ENCODE measurements around the gene PCNT.

The PCNT gene

DNA sequence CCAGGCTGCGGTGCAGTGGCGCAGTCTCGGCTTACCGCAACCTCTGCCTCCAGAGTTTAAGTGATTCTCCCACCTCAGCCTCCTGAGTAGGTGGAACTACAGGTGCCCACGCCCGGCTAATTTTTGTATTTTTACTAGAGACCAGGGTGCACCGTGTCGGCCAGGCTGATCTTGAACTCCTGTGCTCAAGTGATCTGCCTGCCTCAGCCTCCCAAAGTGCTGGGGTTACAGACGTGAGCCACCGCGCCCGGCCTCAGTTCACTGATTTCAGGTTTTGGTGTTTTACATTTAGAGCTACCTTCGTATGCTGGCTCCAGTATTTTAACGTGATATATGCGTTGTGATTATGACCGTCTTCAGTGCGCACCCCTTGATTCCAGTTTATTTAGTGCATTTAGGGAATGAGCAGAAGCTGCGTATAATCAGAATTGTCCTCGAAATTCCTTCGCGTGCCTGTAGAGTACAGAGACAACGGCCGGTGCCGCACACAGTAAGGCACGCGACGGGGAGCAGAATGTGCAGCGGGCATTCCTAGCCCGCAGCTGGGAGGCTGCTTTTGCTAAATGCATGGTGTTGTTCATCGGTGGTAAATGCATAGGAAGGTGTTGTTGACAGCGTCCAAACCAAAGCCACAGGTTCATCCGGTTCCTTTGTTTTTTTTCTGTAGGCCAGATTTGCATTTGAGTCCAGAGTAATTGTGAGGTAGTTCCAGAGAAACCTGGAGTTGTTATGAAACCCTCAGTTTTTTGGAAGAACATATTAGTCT, 85.9 kb downstream of the PCNT start:
- no peak for DNase-seq (ENCODE audit: low read depth in 3 of 3)

DNA sequence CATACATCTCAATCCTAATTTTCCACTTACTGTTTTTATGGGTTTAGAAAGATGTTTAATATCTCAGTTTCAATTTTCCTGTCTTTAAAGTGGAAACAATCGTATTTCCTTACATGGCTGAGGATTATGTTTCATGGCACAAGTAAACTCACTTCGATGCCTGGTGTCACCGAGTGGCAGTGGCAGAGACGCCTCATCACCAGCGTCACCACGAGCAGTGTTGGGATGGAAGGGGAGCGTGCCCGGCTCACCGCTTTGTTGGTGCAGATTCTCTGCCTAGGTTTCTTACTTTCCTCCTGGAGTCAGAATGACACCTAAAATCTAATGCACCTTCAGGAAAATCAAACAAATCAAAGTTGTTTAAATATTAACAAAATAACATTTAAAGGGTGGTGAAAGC, 86.6 kb downstream of the PCNT start:
- DNase-seq (ENCODE audit: low read depth in 3 of 3): no peak

DNA sequence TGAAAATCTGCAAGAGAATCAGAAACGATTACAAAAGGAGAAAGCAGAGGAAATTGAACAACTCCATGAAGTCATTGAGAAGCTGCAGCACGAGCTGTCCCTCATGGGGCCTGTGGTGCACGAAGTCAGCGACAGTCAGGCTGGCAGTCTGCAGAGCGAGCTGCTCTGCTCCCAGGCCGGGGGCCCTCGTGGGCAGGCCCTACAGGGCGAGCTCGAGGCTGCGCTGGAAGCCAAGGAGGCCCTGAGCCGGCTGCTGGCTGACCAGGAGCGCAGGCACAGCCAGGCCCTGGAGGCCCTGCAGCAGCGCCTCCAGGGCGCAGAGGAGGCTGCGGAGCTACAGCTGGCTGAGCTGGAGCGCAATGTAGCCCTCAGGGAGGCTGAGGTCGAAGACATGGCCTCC, 87.3 kb downstream of the PCNT start:
- DNase-seq (ENCODE audit: low read depth in 3 of 3): no peak

DNA sequence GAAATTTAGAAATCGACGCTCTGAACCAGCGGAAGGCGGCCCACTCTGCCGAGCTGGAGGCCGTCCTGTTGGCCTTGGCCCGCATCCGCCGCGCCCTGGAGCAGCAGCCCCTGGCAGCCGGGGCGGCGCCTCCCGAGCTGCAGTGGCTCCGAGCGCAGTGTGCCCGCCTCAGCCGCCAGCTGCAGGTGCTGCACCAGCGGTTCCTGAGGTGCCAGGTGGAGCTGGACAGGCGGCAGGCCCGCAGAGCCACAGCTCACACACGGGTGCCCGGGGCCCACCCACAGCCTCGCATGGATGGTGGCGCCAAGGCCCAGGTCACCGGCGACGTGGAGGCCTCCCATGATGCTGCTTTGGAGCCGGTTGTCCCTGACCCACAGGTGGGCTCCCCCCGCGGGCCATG, 87.7 kb downstream of the PCNT start:
- DNase-seq (ENCODE audit: low read depth in 3 of 3): no peak

DNA sequence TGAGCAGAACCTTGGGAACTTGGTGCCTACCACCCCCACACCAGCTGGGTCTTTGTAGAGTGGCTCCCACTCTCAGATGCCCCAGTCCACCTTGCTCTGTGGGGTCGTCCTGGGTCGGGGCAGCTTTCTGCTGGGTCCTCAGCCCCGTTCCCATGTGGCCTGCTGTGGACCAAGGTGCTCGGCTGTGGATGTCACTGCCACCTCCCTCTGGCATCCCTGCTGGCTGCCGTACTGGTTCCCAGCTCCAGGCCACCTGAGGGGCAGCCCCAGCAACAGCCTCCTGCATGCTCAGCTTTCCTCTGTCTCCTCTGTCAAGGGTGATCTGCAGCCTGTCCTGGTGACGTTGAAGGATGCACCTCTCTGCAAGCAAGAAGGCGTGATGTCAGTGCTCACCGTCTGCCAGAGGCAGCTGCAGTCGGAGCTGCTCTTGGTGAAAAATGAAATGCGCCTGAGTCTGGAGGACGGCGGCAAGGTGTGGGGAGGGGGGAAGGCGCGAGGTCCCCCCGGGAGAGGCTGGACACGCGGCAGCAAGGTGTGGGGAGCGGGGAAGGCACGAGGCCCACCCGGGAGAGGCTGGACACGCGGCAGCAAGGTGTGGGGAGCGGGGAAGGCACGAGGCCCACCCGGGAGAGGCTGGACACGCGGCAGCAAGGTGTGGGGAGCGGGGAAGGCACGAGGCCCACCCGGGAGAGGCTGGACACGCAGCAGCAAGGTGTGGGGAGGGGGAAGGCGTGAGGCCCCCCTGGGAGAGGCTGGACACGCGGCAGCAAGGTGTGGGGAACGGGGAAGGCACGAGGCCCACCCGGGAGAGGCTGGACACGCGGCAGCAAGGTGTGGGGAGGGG, 88.8 kb downstream of the PCNT start:
- DNase-seq (ENCODE audit: low read depth in 3 of 3): no peak

DNA sequence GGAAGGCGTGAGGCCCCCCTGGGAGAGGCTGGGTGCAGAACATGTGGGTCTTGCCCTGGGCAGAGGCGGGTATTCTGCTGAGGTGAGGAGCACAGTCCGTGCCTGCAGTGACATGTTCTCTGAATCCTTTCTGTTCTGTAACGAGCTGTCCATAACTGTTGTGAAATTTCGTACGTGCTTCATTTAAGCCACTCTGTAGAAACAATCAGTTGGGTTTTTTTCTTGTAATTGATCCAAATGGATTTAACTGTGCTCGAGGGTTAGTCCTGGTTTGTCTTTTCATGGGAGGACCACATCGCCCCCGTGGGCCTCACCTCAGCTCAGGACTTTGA, 89.4 kb downstream of the PCNT start:
- no peak for DNase-seq (ENCODE audit: low read depth in 3 of 3)

DNA sequence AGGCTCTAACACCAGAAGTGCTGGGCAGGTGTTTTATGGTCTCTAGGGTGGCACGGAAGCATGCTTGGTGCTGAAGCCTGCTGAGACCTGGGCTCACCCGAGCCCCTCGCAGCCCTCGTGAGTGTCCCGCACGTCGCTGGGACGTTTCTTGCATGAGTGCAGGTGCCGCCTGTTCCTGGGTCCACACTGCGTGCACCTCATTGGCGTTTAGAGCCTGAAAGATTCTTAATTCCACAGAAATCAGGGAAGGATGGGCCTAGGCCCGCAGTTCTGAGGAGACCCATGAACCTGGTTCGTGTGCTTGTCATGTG, 91.0 kb downstream of the PCNT start:
- no peak for DNase-seq (ENCODE audit: low read depth in 3 of 3)

DNA sequence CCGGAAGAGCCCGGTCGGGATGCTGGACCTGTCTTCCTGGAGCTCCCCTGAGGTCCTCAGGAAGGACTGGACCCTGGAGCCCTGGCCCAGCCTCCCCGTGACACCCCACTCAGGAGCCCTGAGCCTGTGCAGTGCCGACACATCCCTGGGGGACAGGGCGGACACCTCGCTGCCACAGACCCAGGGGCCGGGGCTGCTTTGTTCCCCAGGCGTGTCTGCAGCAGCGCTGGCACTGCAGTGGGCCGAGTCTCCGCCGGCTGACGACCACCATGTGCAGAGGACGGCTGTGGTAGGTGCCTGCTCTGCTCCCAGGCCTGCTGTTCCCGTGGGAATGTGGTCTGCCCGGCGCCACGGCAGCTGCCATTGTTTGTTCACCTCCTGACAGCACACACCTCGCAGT, 92.6 kb downstream of the PCNT start:
- DNase-seq (ENCODE audit: low read depth in 3 of 3): no peak

DNA sequence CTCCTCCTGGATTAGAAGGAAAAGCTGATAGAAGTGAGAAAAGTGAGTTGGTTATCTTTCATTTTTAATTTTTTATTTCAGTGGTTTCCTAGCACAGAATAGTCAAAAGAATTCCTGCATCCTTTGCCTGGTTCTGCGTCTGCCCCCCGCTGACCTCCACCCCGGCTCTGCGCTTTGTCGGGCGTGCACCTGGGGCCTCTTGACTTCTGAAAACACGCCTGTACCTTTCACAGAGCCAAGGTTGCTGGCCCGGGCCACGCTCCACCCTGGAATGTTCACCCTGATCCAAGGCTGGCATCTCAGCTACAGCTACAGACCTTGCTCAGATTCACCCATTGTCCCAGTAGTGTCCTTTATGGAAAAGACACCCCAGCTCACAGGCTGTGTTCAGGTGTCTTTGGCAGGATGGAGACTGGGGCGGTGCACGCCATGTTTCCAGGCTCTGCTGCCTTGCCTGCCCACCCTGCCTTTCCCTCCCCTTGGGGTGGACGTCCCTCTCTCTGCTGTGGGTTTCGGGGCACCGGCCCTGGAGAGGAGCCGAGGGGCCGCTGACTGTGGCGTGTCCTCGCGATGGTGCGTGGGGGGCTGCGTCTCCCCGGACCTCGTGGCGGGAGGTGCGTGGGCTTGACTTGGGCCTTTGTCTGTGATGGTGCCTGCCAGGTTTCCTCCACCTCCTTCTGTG, 94.5 kb downstream of the PCNT start:
- no peak for DNase-seq (ENCODE audit: low read depth in 3 of 3)

DNA sequence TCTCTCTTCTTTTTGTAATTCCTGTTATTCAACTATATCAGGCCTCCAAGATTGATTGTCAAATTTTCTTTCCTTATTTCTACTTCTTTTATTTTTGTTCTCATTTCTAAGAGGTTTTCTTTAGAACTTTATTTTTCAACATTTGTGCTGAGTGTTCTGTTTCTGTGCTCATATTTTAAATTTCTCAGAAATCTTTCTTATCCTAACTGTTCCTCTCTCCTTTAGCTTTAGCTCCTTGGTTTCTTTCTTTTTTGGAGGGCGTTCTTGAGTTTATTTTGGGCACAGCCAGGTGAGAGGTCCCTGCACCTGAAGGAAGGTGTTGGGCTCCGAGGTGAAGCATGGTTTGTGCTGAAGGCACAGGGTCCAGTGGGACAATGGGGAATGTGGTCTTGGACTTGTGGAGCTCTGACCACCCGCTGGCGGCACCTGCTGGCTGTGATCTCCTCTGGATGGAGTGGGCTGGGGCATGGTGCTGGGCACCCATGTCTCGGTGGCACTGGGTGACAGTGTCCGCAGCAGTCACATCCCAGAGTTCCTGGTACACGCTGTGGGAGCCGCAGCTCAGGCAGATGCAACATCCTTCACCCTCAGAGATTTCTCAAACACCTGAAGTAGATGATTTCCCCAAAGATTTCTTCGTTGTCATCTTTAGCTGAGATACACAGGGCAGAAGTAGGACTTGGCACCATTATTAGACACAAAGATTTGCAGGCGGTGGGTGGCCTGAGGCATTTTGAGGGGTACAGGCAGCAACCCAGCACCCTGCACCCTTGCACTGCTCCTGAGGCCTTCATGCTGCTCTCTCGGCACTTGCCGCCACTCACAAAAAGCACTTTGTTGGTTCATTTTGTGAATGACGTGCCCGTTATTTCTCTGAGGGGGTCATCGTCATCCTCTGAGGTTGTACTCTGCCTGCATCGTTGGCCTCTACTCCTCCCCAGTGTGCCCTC, 96.6 kb downstream of the PCNT start:
- DNase-seq (ENCODE audit: low read depth in 3 of 3): no peak

DNA sequence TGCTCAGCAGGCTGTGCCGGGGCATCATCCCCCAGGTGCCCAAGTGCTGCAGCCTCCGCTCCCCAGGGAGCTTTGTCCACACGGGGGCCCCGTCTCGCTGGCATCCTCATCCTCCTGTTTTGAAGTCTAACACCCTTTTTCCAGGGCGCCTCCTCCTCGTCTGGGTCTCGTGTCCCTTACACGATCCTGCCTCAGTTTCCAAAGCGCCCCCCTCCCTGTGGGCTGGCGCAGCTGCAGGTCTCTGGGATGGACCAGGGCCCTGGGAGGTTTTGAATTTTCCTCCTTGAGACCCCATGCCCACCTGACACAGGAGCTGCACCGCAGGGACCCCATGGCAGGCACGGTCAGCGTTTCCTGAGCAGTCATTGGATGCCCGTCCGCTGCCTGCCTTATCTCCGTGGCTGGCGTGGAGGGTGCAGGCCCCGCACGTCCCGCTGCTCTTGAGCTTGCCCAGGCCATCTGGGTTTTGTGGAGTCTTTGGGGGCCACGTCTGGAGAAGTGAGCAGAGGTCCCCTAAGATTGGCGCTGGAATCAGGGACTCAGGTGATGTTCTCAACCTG, 97.3 kb downstream of the PCNT start:
- DNase-seq (ENCODE audit: low read depth in 3 of 3): no peak

DNA sequence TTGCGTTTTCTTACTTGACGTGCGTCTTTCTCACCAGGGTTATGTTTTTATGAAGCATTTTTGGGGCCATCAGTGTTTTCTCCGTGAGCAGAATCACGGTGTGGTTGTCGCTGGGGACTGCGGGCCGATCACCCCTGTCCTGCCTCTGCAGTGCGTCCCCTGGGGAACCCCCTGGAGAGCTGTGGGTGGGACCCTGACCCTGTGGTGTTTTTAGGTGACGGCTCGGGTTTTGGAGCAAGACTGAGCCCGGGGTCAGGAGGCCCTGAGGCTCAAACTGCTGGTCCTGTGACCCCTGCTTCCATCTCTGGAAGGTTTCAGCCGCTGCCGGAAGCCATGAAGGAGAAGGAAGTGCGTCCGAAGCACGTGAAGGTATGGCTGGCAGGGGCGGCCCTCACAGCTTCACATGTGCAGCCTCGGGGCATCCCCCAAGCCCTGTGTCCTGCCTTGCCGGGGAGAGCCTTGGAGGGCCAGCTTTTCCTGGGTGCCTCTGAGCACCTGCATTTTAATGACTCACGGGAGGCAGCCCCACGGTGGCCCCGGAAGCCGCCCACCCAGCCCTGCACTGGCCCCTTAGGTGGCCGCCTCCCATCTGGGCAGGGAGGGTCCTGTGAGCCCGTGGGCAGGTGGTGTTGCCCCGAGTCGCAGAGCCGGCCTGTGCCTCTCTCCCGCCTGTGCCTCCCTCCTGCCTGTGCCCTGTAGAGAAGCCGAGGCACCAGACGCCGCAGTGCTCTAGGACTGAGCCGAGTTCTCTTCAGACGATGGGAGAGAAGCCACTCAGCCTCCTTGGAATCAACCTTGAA, 98.0 kb downstream of the PCNT start:
- no peak for DNase-seq (ENCODE audit: low read depth in 3 of 3)

DNA sequence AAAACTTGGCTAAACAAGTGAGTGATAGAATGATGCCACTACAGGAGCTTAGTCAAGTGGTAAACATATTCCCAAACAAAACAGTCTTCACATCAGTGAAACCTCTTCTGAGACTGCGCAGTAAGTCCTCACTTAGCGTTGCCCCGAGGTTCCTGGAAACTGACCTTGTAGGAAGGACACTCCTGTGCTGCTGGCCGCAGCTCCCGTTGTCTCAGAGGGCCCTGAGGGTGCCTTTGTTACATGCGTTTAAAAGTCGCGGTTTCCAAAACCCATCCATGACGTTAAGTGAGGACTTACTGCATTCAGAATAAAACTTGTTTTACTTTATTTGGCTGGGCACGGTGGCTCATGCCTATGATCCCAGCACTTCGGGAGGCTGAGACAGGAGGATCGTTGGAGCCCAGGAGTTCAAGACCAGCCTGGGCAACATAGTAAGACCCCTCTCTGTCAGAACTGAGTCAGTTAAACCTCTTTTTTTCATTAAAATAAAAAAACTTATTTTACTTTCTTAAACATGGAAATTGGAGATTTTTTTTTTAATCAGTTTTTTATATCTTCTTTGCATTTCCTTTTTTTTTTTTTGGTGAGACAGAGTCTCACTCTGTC, 98.8 kb downstream of the PCNT start:
- no peak for DNase-seq (ENCODE audit: low read depth in 3 of 3)

DNA sequence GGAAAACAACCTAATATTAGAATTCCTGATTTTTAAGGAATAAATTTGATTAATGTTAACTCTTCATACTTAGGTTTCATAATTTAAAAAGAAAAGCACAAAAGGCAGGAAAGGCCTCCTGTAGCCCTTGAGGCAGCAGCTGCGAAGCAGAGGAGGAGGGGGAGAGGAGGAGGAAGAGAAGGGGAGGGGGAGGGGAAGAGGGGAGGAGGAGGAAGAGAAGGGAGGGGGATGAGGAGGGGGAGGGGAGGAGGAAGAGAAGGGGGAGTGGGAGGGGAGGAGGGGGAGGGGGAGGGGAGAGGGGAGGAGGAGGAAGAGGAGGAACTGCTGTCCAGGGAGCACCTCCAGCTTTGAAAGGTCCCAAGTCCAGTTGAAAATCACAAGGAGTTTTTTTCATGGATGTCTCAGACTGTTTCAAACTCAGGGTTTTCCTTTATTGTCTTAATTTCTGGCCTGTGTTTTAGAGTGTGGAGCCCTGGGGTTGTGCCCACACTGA, 99.6 kb downstream of the PCNT start:
- DNase-seq (ENCODE audit: low read depth in 3 of 3): no peak

DNA sequence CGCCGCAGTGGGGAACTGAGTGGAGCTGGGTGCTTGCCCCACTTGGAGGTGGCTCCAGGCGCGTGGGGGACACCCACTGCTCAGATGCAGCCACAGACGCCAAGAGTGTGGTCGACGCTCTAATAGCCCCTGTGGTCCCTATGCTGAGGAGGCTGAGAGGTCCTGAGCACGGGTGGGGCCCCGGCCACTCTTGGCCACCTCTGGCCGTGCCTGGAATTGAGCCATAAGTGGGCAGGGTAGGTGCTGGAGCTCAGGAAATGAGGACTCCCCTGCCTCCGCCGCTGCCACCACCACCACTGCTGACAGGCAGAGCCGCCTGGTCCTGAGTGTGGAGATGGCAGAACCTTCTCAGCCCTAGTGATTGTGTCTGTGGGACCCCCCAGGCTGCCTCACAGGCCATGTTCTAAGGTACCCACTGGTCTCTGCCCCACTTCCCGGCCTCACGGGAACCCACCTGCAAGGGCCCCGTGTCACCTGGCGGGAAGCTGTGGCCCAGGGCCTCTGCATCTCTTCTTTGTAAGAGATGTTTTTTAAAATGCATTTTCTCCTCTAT, 100.2 kb downstream of the PCNT start:
- DNase-seq (ENCODE audit: low read depth in 3 of 3): no peak

DNA sequence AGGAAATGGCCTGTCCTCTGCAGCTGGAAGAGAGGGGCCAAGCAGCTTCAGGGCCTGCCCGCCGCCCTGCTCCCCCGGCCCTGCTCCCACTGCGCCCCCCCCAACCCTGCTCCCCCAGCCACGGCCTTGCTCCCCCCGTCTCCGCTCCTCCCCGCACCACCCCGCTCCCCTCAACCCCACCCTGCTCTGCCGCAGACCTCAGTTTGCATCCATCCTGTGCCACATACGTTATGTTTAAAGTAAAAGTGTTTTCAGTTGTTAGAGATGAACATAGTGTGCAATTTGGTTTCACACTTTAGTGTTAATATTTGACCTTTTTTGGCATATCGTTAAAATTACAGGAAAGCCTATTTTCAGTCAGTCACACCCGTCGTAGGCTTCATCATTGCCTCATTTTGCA, 100.7 kb downstream of the PCNT start:
- DNase-seq (ENCODE audit: low read depth in 3 of 3): no peak

DNA sequence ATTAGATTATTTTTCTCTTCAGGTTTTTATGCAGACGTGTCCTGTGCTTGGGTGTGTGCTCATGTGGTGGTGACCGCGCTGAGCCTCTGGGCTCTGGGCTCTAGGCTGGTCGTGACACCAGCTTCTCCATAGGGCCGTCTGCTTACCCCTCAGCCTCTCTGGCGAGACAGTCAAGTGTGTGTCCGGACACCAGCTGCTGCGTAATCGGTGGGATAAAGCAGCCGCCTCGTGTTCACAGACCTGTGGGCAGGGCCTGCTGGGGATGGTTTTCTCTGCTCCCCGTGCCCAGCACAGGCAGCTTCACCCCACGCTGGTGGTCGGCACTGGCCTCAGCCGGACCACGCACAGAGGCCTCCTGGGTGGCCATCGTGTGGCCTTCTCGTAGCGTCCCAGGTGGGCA, 101.1 kb downstream of the PCNT start:
- DNase-seq (ENCODE audit: low read depth in 3 of 3): no peak

DNA sequence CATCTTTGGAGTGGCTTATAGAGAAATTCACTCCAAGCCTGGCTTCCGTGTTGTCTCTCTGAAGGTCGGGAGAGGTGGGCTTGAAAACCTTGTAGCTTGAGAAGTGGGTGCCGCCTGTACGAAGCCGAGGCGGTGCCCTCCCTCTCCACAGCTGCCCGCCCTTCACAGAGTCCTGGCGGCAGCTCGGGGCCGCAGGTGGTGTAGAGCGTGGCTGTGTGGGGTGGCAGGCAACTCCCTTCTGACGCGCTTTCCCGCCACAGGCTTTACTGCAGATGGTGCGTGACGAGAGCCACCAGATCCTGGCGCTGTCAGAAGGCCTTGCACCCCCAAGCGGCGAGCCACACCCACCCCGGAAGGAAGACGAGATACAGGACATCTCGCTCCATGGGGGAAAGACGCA, 101.6 kb downstream of the PCNT start:
- DNase-seq (ENCODE audit: low read depth in 3 of 3): peak in 1 of 3 donors; percentile 11

DNA sequence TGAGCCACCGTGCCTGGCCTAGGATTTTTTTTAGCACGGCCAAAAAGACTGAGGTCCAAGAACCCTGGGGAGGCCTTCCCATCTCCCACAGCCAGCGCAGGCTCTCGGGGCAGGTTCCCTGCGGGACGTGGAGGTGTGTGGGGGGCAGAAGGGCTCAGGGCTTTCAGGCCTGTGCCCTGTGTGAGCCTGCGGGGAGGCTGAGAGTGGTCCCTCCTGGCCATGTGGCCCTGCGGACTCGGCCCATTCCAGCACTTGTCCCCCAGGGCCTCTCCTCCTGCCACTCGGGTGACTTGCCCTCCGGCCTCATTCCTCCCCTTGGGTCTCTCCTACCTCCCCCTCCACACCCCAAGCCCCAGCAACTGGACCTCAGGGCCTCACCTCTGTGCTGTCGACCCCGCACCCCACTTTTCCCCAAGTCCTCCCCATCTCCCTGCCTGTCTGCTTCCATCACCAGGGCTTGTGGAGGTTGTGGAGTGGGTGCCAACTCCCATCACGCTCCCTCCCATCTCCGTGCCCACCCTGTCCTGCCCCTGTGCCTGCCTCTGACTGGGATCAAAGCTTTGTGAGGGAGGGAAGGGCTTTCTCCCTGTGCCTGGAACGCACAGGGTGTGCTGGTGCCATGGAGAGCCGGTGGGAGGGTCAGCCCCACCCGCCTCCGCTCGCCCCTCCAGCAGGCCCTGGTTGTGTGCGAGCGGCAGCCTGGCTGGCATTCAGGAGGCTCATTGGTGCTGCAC, 102.5 kb downstream of the PCNT start:
- DNase-seq (ENCODE audit: low read depth in 3 of 3): no peak
